HG02610 (cell line): ENCODE results near the gene ALS2.
"Not testable (repeated sequence)": the region's sequence is repeated elsewhere in the genome, so short reads cannot be mapped to it uniquely, and the experiment has no call there.

ENCODE experiments used
- ATAC-seq: cut with Tn5 transposase; IDR thresholded peaks from one replicate; pipeline ENCODE4 v1.9.1; 2021; ENCODE audit warnings: mild to moderate bottlenecking, moderate library complexity; ENCODE audit not compliant: unreplicated experiment

The ALS2 gene

GRCh38 chr2:201794294-201794693, 13.6 kb upstream of the ALS2 start:
- ATAC-seq = no peak

DNA sequence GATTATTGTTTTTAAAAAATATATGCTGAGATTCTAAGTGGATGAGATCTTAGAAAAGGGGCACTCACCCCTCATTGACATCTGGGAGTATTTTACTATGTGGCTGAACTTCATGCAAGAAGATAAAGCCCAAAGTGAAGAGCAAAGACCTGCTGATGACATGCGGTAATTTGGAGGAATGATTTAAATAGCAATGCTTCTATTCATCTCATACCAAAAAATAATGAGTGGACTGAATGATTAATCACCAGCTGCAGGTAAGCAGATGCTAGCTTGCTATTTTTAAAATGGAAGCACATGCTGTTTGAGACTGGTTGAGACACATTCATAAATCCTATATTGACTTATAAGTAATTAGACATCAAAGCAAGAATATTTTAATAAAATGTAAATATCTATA, 12.9 kb upstream of the ALS2 start:
- no peak for ATAC-seq

GRCh38 chr2:201790989-201791388, 10.3 kb upstream of the ALS2 start:
- ATAC-seq = no peak

- no peak for ATAC-seq
These were observed 9.6 kb upstream of the ALS2 start for GRCh38 chr2:201790291-201790690.

DNA sequence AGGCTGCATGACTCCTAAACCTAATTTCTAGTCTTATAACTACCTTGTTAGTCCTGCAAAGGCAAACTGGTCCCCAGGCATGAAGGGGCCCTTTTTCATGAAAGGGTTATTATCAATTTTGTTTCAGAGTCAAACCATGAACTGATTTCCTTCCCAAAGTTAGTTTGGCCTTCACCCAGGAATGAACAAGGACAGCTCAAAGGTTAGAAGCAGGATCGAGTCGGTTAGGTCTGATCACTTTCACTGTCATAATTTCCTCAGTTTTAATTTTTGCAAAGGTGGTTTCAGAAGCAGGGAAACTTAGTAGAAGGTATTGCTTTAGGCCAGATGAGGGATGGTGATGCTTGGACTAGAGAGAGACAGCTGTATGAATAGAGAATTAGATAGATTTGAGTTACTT, 8.7 kb upstream of the ALS2 start:
- ATAC-seq = no peak

DNA sequence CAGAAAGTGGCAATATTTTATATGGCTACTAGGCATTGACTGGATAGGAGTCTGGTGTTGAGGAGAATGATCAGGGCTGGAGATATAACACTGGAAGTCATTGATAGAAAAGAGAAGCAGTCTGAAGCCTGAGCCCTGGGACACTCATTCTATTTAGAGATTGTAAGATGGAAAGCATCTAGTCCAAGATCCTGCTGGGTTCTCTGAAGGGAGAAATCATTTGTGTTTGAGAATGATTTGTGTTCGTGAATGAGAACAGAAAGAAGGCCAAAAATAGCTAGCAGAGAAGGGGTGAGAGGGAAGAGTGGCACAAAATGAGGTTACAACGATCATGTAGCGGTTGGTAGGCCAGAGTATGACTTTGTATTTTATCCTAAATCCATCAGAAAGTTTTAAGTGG, 7.6 kb upstream of the ALS2 start:
- no peak for ATAC-seq

DNA sequence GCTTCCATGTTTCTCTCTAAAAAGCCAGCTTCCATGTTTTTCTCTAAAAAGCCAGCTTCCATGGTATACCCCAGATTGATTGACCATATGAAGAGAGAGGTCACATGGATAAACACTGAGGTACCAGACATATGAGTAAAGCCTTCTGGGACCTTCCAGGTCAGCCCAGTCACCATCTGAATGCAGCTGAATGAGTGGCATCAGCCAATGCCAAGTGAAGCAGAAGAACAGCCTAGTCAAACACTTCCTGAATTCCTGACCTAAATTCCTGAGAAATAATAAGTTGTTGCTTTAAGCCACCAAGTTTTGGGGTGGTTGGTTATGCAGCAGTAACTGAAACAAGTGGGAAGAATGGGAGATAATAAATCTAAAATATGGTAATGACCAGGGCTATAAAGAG, 5.7 kb upstream of the ALS2 start:
- ATAC-seq = no peak

DNA sequence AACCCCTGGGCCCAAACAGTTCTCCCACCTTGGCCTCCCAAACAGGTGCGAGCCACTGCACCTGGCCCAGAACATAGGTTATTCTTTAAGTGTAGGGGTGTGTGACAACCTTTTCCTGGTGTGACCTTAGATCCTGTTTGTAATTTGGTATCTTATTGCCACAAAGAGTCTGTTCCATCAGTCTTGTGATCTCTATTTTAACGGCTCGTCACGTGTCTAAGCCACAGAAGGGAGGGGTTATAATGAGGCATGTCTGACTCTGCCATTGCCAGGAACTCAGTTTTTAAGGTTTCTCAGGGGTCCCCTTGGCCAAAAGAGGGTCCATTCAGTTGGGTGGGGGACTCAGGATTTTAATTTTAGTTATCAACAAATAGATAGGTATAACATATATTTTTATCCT, 4.4 kb upstream of the ALS2 start:
- no peak for ATAC-seq

- ATAC-seq = no peak
These were observed 3.8 kb upstream of the ALS2 start for GRCh38 chr2:201784563-201784962.

- no peak for ATAC-seq
These were observed 871 bp upstream of the ALS2 start for GRCh38 chr2:201781557-201782051.

DNA sequence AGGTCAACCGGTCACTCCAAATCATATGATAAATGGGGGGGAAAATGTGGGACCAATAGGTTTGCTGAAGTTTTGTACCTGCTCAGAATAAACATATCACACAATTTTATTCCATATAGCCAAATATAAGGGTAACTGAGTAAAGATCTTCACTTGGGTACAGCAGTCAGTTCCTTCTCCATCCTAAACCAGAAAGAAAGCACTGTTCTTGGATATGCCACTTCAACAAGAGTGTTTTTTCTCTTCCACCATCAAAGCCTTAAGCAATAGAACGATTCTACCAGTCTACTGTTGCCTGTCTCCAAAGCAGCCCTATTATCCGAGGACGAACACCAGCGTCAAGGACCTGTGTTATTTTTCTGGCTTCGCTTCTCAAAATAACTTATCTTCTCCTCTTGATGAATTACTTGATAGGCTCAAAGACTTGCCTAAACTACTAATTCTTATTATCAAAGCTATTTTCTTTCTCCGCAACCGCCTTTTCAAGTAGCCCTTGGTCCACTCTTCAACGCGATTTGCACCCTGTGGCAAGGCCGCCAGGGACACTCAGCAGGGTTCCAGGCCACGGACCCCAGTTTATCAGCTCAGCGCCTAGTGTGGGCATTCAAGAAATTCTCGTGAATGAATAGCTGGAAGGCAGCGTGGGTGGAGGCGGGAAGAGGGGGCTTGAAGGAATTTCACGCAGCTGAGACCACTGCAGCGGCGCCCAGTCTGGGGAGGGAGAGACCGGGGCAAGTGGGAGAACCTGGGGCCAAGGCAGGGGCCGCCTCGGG, 646 bp downstream of the ALS2 start:
- no peak for ATAC-seq

DNA sequence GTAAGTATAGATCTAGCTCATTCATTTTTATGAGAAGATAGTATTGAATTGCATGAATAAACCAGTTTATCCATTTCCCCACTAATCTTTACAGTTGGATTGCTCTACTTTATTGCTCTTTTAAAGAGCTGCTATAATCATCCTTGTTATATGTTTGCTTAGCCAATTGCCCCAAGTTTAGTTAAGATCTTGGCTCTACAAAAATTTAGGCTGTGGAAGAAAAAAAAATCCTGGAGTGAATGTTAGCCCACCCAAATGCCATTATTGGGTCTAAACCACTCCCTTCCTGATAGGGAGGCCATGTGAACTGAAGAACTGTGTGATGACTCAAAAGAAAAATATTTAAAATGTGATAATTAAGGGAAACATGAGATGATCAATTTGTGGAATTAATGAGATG, 2.9 kb downstream of the ALS2 start:
- no peak for ATAC-seq

- no peak for ATAC-seq
These were observed 3.7 kb downstream of the ALS2 start for GRCh38 chr2:201777043-201777442.

GRCh38 chr2:201775326-201775725, 5.4 kb downstream of the ALS2 start:
- no peak for ATAC-seq

GRCh38 chr2:201774546-201774945, 6.2 kb downstream of the ALS2 start:
- no peak for ATAC-seq

GRCh38 chr2:201773990-201774389, 6.7 kb downstream of the ALS2 start:
- no peak for ATAC-seq

DNA sequence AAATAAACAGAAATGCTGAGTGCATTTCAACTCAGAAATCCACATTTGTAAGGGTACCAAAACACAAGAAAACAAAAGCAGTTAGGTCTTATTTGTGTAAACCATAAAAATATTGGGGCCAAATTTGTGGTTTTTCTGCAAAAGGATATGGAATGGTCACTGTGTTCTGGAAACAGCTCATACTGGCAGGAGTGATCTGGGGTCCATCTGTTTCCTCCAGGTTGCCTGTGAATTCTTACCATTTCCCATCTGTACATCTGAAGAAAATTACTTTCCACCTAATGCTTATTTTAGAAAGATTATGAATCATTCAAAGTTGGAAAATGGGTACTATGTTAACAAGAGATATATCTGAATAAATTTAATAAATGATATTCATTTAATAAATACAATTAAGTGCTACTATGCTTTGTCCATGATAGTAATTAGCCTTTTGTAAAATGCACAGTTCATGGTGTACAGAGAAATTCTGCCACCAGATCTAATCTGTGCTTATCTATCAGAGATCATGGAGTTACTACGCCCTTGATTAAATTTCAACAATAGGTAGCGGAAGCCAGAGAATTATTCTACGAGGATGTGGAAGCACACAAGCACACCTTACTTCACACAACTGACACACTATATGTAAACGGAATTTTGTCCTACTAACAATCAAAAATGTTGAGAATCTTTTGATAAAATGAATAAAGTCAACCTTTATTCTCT, 10.9 kb downstream of the ALS2 start:
- ATAC-seq = no peak

DNA sequence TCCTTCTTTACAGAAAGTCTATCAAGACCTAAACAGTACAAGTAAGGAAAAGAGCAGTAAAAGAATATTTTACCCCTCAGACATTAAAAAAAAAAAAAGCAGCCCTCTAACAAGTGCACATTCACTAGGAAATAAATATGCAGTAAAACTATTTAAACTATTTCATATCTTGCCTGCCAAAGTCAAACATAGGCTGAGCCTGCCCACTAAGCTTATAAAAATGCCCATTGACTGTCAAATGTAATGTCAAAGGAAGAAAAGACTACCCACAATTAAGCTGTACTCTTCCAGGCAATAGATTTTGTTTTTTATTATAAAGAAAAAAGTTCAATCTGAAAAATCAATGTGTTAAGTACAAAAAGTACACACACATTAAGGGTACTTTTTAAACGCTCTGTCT, 11.8 kb downstream of the ALS2 start:
- ATAC-seq = no peak

GRCh38 chr2:201765799-201766198, 14.9 kb downstream of the ALS2 start:
- ATAC-seq = no peak

DNA sequence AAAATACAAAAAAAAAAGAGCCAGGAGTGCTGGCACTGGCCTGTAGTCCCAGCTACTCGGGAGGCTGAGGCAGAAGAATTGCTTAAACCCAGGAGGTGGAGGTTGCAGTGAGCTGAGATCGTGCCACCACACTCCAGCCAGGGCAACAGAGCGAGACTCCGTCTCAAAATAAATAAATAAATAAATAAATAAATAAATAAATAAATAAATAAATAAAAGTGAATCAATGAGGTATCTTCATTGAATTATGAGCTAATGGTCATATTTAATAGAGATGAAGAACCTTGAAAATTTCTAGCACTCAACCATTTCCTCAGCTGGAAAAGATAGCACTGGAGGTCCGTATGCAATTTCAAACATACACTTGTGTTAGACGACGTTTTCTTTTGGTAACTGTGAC, 16.3 kb downstream of the ALS2 start:
- ATAC-seq = not testable (repeated sequence)

GRCh38 chr2:201761101-201761500, 19.6 kb downstream of the ALS2 start:
- no peak for ATAC-seq

DNA sequence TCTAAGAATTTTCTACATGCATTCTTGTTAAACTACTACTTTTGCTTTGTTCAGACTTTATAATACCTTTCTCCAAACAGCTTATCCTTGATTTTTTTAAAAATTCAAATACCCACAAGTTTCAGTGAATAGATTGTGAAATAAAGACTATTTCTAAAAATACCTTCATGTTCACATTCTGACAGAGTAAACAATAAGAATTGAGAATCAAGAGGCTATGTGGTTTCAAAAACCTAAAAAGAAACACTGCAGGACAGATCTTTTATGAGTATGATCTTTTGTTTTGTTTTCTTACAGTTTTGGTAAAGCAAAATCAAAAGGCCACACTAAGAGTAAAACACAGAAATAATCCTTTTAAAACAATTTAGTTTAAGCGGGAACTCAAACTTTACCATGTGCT, 21.2 kb downstream of the ALS2 start:
- no peak for ATAC-seq
